ENCODE measurements around the gene HOGA1.
"Not testable (repeated sequence)": the region's sequence is repeated elsewhere in the genome, so short reads cannot be mapped to it uniquely, and the experiment has no call there.

GRCh38 chr10:97576487-97576886 lies 7.7 kb upstream of the HOGA1 start:
- TF ChIP-seq CTCF (IDR thresholded peaks at IDR 0.05); NRF1 (IDR thresholded peaks at IDR 0.05; ENCODE audit: low read depth, low read length); POLR2AphosphoS5 (IDR thresholded peaks at IDR 0.05; ENCODE audit: low read depth, low read length); MAX (IDR thresholded peaks at IDR 0.05; ENCODE audit: low read depth); TEAD4 (IDR thresholded peaks at IDR 0.05; ENCODE audit: borderline replicate concordance, insufficient read depth); CHD2 (IDR thresholded peaks at IDR 0.05; ENCODE audit: low read length, partially characterized antibody); MXI1 (IDR thresholded peaks at IDR 0.05; ENCODE audit: low read depth, low read length); TAF1 (IDR thresholded peaks at IDR 0.05; ENCODE audit: borderline replicate concordance, low read depth, low read length); REST (IDR thresholded peaks at IDR 0.05; ENCODE audit: low read depth, low read length); EP300 (IDR thresholded peaks at IDR 0.05; ENCODE audit: borderline replicate concordance in 1 of 2, low read depth in 1 of 2, low read length in 1 of 2); NFIC (IDR thresholded peaks at IDR 0.05; ENCODE audit: borderline replicate concordance); SMC3 (IDR thresholded peaks at IDR 0.05; ENCODE audit: low read depth, low read length); ZBTB33 (IDR thresholded peaks at IDR 0.05; ENCODE audit: borderline replicate concordance, low read depth); TCF12 (IDR thresholded peaks at IDR 0.05): not testable (repeated sequence)
